NCI-H82 treated with DMSO at 0.1 percent for 48 hours (cell line): ENCODE results near the gene PRTFDC1.

Experiments used
- DNase-seq: peaks from one replicate; lab custom pipeline; 2025; ENCODE audit not compliant: unreplicated experiment; lab: John Stamatoyannopoulos, UW

PRTFDC1 gene

GRCh38 chr10:24804956-24805355 lies 147.4 kb downstream of the PRTFDC1 start:
- no peak for DNase-seq

- no peak for DNase-seq
Observed at GRCh38 chr10:24804392-24804791, 148.0 kb downstream of the PRTFDC1 start.

- no peak for DNase-seq
Observed at GRCh38 chr10:24802378-24802777, 150.0 kb downstream of the PRTFDC1 start.

GRCh38 chr10:24800861-24801260 lies 151.5 kb downstream of the PRTFDC1 start:
- no peak for DNase-seq
